Stimulated activated CD4-positive, alpha-beta T cell treated with anti-CD3 and anti-CD28 coated beads, Interleukin-2, amount 100 ng/mL, for 24 hours (primary cell): ENCODE data around the gene MGST2.
A peak's percentile ranks its signal among the peaks of the same experiment; 100 is the strongest.
"Not testable (repeated sequence)": the region's sequence is repeated elsewhere in the genome, so short reads cannot be mapped to it uniquely, and the experiment has no call there.

ENCODE experiments used
- DNase-seq, 2 donors: peaks; one replicate each; pipeline ENCODE4 v3.0.0-alpha.2; 2020

The MGST2 gene

DNA sequence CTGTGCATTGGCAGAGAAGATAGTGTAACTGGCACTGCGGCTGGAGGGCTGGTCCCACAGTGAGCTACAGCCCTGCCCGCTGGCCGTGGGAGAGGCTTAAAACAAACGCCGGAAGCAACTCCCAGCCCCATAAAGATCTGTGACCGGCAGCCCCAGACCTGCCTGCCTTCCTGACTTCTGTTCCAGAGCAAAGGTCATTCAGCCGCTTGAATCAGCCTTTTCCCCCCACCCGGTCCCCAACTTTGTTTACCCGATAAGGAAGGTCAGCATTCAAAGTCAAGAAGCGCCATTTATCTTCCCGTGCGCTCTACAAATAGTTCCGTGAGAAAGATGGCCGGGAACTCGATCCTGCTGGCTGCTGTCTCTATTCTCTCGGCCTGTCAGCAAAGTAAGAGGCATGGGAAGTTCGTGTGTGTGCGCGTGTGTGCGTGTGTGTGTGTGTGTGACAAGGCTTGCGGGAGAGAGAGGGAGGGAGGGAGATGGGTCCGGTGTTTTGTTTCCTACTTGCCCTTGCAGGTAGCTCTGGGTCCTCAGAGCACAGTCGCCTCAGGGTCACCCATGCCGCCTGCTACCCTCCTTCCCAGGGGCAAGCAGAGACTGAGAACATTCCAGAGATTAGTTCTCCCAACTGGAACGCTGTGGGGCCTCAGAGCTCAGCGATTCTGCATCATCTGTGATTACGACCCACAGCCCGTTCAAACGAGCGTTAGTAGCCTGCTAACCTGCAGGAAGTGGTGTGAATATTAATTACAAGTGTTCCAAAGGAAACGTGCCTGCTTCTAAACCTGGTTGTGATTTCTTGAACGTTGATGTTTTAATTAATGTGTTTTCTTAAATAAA is at the start of gene MGST2:
Gene MGST2, plus strand, starts transcription at position 130 of the 840 bp plus-strand sequence. Its CDS starts 201 bp downstream, at position 331.
- DNase-seq = peak; percentile 26 to 53

DNA sequence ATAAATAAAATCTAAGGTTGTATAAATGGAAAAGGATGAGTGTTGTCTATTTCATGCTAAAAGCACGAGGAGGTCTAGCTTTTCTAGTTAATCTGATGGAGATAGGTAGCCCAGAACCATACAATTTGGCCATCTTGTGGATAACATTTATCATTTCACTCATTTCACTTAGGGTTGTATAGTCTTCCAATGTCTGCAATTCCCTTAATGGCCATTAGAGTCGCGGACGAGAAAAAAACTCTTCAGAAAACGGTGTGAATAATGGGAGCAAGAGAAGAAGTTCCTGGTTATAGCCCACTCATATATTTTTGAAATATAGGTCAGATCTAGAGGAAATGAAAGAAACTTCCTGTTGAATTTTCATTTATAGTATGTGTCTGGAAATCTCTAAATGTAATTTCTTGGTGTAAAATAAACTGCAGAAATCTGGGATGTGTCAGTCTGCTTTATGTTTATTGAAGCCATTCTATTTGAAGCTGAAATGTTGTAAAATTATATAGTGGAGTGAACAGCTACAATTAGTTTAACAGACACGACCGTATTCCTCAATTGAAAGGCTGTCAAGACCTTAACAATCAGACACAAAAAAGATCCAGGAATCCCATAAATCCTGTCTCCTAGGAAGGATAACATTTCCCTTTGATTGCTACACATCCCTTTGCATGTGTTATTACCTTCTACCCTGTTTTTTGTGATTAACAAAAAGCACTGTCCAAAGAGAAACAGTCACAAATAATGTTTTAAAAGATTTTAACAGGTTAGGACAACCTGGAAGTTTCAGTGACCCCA is 47.7 kb upstream of the MGST2 start:
- DNase-seq = no peak

DNA sequence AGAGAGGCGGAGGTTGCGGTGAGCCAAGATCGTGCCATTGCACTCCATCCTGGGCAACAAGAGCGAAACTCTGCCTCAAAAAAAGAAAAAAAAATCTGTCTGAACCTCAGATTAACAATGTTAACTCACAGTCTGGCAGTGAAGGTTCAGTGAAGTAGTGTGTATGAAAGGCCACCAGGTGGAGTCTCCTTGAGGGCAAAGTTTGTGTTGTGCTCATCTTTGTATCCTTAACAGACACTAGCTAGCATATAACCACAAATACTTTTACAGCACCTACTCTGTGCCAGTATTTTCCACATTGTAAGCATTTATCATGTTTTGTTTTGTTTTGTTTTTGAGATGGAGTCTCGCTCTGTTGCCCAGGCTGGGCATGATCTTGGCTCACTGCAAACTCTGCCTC is 46.0 kb upstream of the MGST2 start:
- DNase-seq = no peak

- no peak for DNase-seq
These were observed 42.7 kb upstream of the MGST2 start for GRCh38 chr4:139622901-139623381.

DNA sequence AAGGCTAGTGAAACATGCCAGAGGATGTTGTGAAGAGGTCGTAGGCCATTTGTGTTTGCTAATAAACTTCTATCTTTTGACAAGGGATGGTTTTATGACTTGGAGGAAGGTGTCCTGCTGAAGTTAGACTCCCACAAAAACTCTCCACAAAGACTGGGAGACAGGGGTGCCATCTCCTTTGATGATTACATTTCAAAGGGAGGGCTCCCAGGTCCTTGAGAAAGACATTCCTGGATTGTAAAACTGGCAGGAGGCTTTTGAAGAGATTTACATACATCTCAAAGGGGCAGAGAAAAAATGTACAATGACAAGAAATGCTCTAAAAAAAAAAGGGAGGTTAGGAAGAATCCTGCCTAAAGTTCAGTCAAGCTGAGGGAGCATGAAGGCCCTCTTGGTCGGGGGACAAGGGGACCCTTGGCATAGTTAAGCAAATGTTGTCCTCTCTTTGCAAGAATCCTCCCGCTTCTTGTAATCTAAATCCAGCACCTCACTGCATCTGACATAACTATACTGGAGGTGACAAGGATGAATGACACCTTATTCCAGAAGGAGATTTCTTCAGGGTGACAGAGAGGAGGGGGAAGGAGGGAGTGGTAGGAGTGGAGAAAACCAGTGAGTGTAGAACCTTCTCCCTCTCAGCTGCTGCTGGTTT is 41.1 kb upstream of the MGST2 start:
- no peak for DNase-seq

GRCh38 chr4:139625093-139625455 is 40.5 kb upstream of the MGST2 start:
- DNase-seq = no peak

GRCh38 chr4:139625482-139625881 is 40.1 kb upstream of the MGST2 start:
- no peak for DNase-seq

GRCh38 chr4:139628184-139629012 is 37.2 kb upstream of the MGST2 start:
- DNase-seq = no peak

- DNase-seq = no peak
These were observed 36.0 kb upstream of the MGST2 start for GRCh38 chr4:139629436-139630125.

DNA sequence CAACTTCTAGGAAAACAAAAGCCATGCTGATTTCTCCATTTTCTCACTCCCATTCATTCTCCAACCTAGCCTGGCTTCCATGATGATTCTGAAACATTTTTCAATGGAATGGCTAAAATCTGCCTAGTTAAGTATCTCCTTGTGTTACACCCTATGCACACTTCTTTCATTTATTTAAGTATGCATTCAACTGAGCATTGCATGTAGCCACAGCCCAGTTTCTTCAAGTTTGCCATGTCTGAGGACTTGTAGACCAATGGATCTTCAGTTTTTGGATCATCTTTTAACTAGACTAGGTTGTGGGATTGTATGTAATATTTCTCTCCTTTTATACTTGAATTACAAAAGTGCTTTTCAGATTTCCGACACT is 35.5 kb upstream of the MGST2 start:
- DNase-seq = no peak

DNA sequence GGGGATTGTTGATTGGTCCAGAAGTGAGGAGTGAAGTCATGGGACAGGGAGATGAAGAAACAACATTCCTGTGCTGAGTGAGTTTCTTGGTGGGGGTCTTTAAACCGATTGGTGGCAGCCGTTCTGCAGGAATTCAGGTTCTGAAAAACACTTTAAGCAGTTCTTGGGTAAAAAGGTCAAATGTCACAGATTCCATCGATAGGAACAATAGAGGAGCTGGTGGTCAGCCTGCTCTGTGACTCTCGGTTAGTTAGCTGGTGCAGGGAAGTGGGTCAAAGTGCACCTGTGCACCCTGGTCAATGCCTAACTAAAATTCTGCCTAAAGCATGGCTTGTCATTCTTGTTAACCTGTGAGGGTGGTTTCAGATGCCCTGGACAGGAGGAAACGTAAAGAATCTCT is 34.6 kb upstream of the MGST2 start:
- no peak for DNase-seq

GRCh38 chr4:139631791-139632190 is 33.8 kb upstream of the MGST2 start:
- DNase-seq = no peak

DNA sequence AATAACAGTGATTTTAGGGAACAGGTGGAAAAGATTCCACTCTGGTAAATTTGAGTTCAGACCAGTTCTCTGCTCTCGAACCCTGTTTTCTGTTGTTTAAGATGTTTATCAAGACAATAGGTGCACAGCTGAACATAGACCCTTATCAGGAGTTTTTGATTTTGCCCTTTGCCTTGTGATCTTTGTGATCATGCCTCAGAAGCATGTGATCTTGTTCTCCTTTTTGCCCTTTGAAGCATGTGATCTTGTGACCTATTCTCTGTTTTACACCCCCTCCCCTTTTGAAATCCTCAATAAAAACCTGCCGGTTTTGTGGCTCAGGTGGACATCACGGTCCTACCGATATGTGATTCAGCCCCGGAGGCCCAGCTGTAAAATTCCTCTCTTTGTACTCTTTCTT is 32.9 kb upstream of the MGST2 start:
- DNase-seq = not testable (repeated sequence)

DNA sequence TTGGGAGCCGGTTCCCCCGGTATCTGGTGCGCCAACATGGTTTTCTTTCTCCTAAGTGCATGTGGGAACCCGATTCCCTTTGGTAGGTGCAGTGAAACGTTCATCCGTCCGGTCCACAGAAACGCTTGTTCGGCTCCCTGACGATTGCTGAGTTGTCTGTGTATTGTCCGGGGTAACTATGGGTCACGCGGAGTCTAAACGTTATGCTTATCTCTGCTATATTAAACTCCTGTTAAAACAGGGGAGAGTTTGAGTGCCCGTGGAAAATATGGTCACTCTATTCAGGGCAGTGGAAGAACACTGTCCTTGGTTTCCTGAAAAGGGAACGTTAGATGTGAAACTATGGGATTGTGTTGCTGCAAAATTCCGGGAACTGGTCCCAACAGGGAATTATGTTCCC is 32.4 kb upstream of the MGST2 start:
- no peak for DNase-seq

GRCh38 chr4:139633661-139634060 is 32.0 kb upstream of the MGST2 start:
- DNase-seq = no peak

- DNase-seq = no peak
These were observed 29.7 kb upstream of the MGST2 start for GRCh38 chr4:139635966-139636365.

- not testable (repeated sequence) for DNase-seq
These were observed 27.3 kb upstream of the MGST2 start for GRCh38 chr4:139638306-139638705.

GRCh38 chr4:139639654-139640053 is 26.0 kb upstream of the MGST2 start:
- DNase-seq = no peak

DNA sequence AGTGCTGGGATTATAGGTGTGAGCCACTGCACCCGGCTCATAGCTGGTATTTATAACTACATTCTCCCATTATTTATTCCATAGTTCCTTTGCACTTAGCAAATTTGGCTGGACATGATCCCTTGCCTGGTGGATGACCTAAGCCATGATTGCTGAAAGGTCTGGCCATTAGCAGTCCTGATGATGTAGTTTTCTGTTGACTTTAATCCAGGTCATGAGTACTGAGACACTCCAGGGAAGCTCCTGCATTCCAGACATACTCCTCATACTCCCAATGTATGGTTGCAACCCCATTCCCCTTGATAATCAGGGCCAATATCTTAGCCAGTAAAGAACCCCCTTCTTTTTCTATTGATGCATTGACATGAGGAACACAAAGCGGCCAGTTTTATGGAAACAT is 24.4 kb upstream of the MGST2 start:
- no peak for DNase-seq

DNA sequence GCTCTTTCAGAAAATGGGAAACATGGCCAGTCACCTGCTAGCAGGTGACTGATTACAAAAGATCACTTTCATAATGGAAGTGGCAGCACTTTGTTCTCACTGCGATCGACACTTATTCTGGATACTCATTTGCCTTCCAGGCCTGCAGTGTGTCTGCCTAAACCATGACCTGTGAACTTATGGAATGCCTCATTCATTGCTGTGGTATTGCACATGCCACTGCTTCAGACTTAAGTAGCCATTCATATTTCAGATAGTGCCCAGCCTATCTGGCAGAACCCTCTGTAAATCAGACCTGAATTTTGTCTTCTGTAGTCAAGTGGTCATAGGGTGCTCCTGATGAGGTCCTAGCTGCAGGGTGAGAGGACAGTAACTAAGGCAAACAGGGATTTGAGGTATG is 23.3 kb upstream of the MGST2 start:
- DNase-seq = no peak

DNA sequence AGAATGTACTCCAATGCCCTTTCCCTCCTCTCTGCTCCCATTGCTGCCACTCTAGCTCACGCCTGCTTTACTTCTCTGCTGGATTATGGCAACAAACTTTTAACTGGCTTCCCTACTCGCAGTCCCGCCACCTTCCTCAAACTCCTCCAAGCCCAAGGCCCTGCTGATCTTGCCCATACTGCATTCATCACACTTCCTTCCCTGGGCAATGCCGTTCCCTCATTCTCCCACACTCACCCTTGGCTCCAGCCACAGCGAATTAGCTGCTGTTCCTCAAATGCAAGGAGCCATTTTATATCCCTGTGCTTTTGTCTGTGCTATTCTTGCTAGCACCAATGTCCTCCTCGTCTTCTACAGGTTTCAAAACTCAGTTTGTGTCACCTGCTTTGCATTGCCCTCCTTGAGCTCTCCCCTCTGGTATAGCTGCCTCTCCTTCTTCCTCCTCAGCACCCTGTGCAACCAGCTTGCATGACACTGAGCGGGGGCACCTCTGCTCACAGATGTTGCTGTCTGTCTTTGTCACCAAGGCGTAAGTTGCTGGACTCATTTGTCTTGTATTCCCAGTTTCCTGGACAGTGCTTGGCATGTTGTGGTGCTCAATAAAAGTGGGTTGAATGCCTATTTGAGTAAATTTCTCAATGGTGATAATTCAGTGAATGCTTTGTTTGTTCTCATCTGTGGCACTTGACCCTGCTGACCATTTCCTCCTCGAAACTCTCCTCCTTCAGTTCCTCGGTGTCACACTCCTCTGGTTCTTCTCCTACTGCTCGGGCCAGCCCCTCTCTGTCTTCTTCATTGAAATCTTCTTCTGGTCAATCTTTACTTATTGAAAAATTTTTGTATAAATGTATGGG is 22.4 kb upstream of the MGST2 start:
- no peak for DNase-seq
